K562 (cell line): ENCODE data around the gene MYO16. TPM values are rescaled to one million over a fixed set of nuclear protein-coding genes. Genes with fewer than 3 reads are reported as not detected.

Source experiments
- ATAC-seq: fragments of 200-7000 bp; cut with Tn5 transposase; 3 replicates; pipeline ENCODE4 v1.9.1; 2020; ENCODE audit warnings: moderate library complexity
- BruUV-seq: library from RNA; stranded (reverse); fragments of 400-500 nt; replicated peaks from 2 replicates; lab custom pipeline; 2021; lab: Mats Ljungman, UMichigan
- CTCF ChIA-PET: fragments of 300-600 bp; formaldehyde crosslinking; extraction: SDS; loops from one replicate; lab custom pipeline; 2021; ENCODE audit warnings: low intra/inter-chr PET ratio; lab: Yijun Ruan, JAX
- POLR2A ChIA-PET: fragments of 300-600, 350-650 bp; sonication (Branson Sonifier 250); formaldehyde crosslinking; extraction: SDS; loops from one replicate; lab custom pipeline; 2021; ENCODE audit warnings: antibody characterized with exemption, inconsistent platforms; lab: Yijun Ruan, JAX
- DNase-seq, 4 experiments: peaks; one replicate each; pipeline versions ENCODE4 v3.0.0 to v3.0.0-alpha.2; 2011 to 2018; ENCODE audit warnings: low spot score in 3 of 4, mixed read lengths in 3 of 4; ENCODE audit errors: extremely low read depth in 1 of 4
- FAIRE-seq: peaks from 2 replicates; lab custom pipeline; 2011; peaks lifted over from hg19 to GRCh38; lab: Jason Lieb, UNC
- H2AFZ ChIP-seq: 2 replicates; pipeline ENCODE4 v1.6.0; 2011; ENCODE audit warnings: low read depth, low read length, control low read depth, inconsistent platforms
- H3K27ac ChIP-seq: fragments of 200-600 bp; 3 replicates; pipeline ENCODE4 v1.8.0; 2011; ENCODE audit warnings: low read depth, mild to moderate bottlenecking, control low read depth, inconsistent platforms, low read length, moderate library complexity, mixed read lengths; ENCODE audit errors: extremely low read depth
- H3K27me3 ChIP-seq, 2 experiments: fragments of 300-600 bp in 1 of 2; 2 replicates in 1 of 2; 3 replicates in 1 of 2; pipeline versions ENCODE4 v1.6.0 to v1.8.0; 2011; ENCODE audit warnings: inconsistent platforms in 2 of 2, low read length in 2 of 2, mild to moderate bottlenecking in 1 of 2, mixed read lengths in 1 of 2, moderate library complexity in 1 of 2; ENCODE audit not compliant: control insufficient read depth in 2 of 2, insufficient read depth in 2 of 2
- H3K36me3 ChIP-seq: fragments of 300-600 bp; 3 replicates; pipeline ENCODE4 v1.8.0; 2011; ENCODE audit warnings: mild to moderate bottlenecking, low read length, inconsistent platforms; ENCODE audit not compliant: control insufficient read depth, insufficient read depth
- H3K4me1 ChIP-seq, 2 experiments: fragments of 200-600 bp in 1 of 2; replicated peaks in 1 of 2; 2 replicates in 1 of 2; 3 replicates in 1 of 2; pipeline versions ENCODE4 v1.5.1 to v1.8.0; 2011; ENCODE audit warnings: inconsistent platforms in 2 of 2, low read length in 2 of 2, mild to moderate bottlenecking in 1 of 2, mixed read lengths in 1 of 2, moderate library complexity in 1 of 2; ENCODE audit not compliant: control insufficient read depth in 2 of 2, insufficient read depth in 2 of 2
- H3K4me2 ChIP-seq: 2 replicates; pipeline ENCODE4 v1.6.1; 2011; ENCODE audit warnings: low read length, control low read depth, inconsistent platforms, mixed read lengths; ENCODE audit not compliant: insufficient read depth
- H3K4me3 ChIP-seq: fragments of 200-600 bp; sonication (generic), shearing (Covaris generic); 2 replicates; pipeline ENCODE4 v1.5.1; 2016; ENCODE audit warnings: control low read depth, inconsistent platforms
- H3K79me2 ChIP-seq: fragments of 200-600 bp; 3 replicates; pipeline ENCODE4 v1.8.0; 2011; ENCODE audit warnings: low read length, inconsistent platforms; ENCODE audit not compliant: control insufficient read depth, insufficient read depth
- H3K9ac ChIP-seq, 2 experiments: 2 replicates each; pipeline versions ENCODE4 v1.6.0 to v1.6.1; 2011; ENCODE audit warnings: low read depth in 2 of 2, low read length in 2 of 2, control low read depth in 1 of 2, inconsistent platforms in 1 of 2, mild to moderate bottlenecking in 1 of 2, mixed read lengths in 1 of 2; ENCODE audit not compliant: insufficient read depth in 1 of 2
- H3K9me1 ChIP-seq: one replicate; pipeline ENCODE4 v1.6.0; 2011; ENCODE audit warnings: inconsistent platforms, mild to moderate bottlenecking, low read length, moderate library complexity; ENCODE audit not compliant: control insufficient read depth, insufficient read depth
- H3K9me3 ChIP-seq: replicated peaks from 2 replicates; pipeline ENCODE4 v1.5.1; 2011; ENCODE audit warnings: low read depth, low read length, inconsistent platforms; ENCODE audit not compliant: control insufficient read depth, insufficient read depth
- H4K20me1 ChIP-seq: replicated peaks from 2 replicates; pipeline ENCODE4 v1.6.1; 2011; ENCODE audit warnings: low read length, inconsistent platforms, mixed read lengths; ENCODE audit not compliant: control insufficient read depth, insufficient read depth
- CTCF ChIP-seq, 3 experiments: IDR thresholded peaks in 2 of 3; conservative IDR thresholded peaks in 1 of 3; 2 replicates each; pipeline ENCODE4 v1.5.1; 2011 to 2012; ENCODE audit warnings: low read length in 3 of 3, mild to moderate bottlenecking in 3 of 3, control low read depth in 2 of 3, improper control_type of control experiment in 1 of 3, inconsistent platforms in 1 of 3, low read depth in 1 of 3, mixed read lengths in 1 of 3, moderate library complexity in 1 of 3; ENCODE audit not compliant: insufficient read depth in 2 of 3
- CTCFL ChIP-seq: IDR thresholded peaks from 2 replicates; pipeline ENCODE4 v1.6.1; 2011; ENCODE audit warnings: borderline replicate concordance, low read depth, mild to moderate bottlenecking, moderate library complexity, low read length; ENCODE audit not compliant: insufficient read depth, poor library complexity, severe bottlenecking
- MAX ChIP-seq: sonication (generic); formaldehyde crosslinking; IDR thresholded peaks from 2 replicates; pipeline ENCODE4 v1.9.0; 2022; ENCODE audit warnings: mild to moderate bottlenecking, missing genetic modification reagents
- RAD21 ChIP-seq, 2 experiments: fragments of 250-450 bp in 1 of 2; fragments of 450-650 bp in 1 of 2; sonication (Bioruptor Pico) in 1 of 2; formaldehyde crosslinking in 1 of 2; IDR thresholded peaks in 1 of 2; conservative IDR thresholded peaks in 1 of 2; 2 replicates each; pipeline versions ENCODE4 v1.4.0 to v1.8.0; 2020 to 2022; ENCODE audit warnings: mild to moderate bottlenecking in 2 of 2, moderate library complexity in 1 of 2
- SAFB ChIP-seq: fragments of 200-400 bp; formaldehyde crosslinking; IDR thresholded peaks from 2 replicates; pipeline ENCODE4 v1.6.1; 2017; ENCODE audit warnings: low read depth, low read length, borderline replicate concordance
- ZNF165 ChIP-seq: fragments of 250-450 bp; sonication (Bioruptor Pico); IDR thresholded peaks from 2 replicates; pipeline ENCODE4 v1.4.0; 2020; ENCODE audit warnings: borderline replicate concordance
- ZNF3 ChIP-seq: fragments of 250-450 bp; sonication (Bioruptor Pico); IDR thresholded peaks from 2 replicates; pipeline ENCODE4 v1.5.0; 2021; ENCODE audit warnings: mild to moderate bottlenecking, moderate library complexity
- ZNF75A ChIP-seq: fragments of 450-650 bp; formaldehyde crosslinking; IDR thresholded peaks from 2 replicates; pipeline ENCODE4 v1.4.0; 2020; ENCODE audit warnings: mild to moderate bottlenecking
- WGBS: fragments of 100-300 bp; shearing (Covaris generic); methylation state at CpG from one replicate; pipeline ENCODE4 v1.1.6; 2016; ENCODE audit warnings: low coverage, mixed read lengths; ENCODE audit not compliant: insufficient coverage; ENCODE audit errors: missing lambda C conversion rate; 5-methylcytosine and 5-hydroxymethylcytosine counted together
- in situ Hi-C: fragments of 300-500 bp; cut with MboI; formaldehyde crosslinking; loops from 4 replicates; pipeline ENCODE4 v1.15.0; 2018; ENCODE audit warnings: inconsistent platforms, mixed read lengths
- intact Hi-C: fragments of 100-400 bp; cut with micrococcal nuclease; formaldehyde crosslinking; loops from 2 replicates; pipeline ENCODE4 v1.14.2; 2022
- polyA plus RNA-seq, 8 experiments: library from polyadenylated mRNA; depleted of rRNA in 4 of 8; stranded (reverse) in 5 of 8; unstranded in 3 of 8; fragments of >200 nt; fragmentation: Nextera tagmentation in 2 of 8; fragmentation: Illumina TruSeq in 1 of 8; extraction: Ambion mirVana in 2 of 8; extraction: Trizol in 1 of 8; gene quantifications; 2 replicates each; pipeline versions ENCODE4 v1.2.1 to v1.2.3, GENCODE V29; 2011 to 2014; ENCODE audit warnings: inconsistent platforms in 1 of 8, missing spikeins in 1 of 8
- total RNA-seq, 7 experiments: library from RNA; depleted of rRNA in 6 of 7; stranded (reverse); fragments of >200 nt in 6 of 7; fragmentation: Illumina TruSeq in 2 of 7; extraction: Trizol in 2 of 7; gene quantifications; 2 replicates each; pipeline versions ENCODE4 v1.2.1 to v1.2.3, GENCODE V29; 2011 to 2021; ENCODE audit warnings: low replicate concordance in 1 of 7

MYO16 gene
- total and polyA plus RNA-seq, 9 of the 15 experiments (the other 6 are each of a cell fraction or from before 2014, with no cell fraction given) = 4.3 to 45.7 (median 12.1) TPM

- ATAC-seq (no peak), DNase-seq (peak in 1 of 4 experiments; percentile 48), FAIRE-seq (no peak)
- Histone ChIP-seq H3K9me3 (no peaks in the 10 kb centered on the region), H3K36me3 (0 out of 3 replicates have a peak, but pooled peaks cover 3% of the 10 kb centered on the region), H3K4me2 (no peak overlapping the region), H3K27me3 (no peaks in the 10 kb centered on the region), H3K4me1 (no peaks in the 10 kb centered on the region), H3K79me2 (no peaks in the 10 kb centered on the region), H3K9me1 (no peaks in the 10 kb centered on the region), H3K9ac (no peak overlapping the region), H2AFZ (no peak overlapping the region), H3K4me3 (no peak overlapping the region), H3K27ac (no peak overlapping the region; the same call in 2 of the 3 replicates), H4K20me1 (no peaks in the 10 kb centered on the region)
- no TSS peak for BruUV-seq
- POLR2A ChIA-PET = no interaction called here
- 26% methylated on average over 5 of the region's 5 CpGs for WGBS
- in situ Hi-C loops = no loop called here
- CTCF ChIA-PET = interaction anchor here (1.0 to 2.0 kb wide), 3 partner anchors 553 to 1685 kb away, joined by 3 to 7 read pairs (median 5); no protein-coding TSS in a partner anchor
- intact Hi-C loops = loop anchor here (1.0 to 10.0 kb wide), 4 partner anchors 120 to 1690 kb away; no protein-coding TSS in a partner anchor
- TF ChIP-seq MAX (CRISPR knock-in tag) = no peak
- TF ChIP-seq ZNF165 (CRISPR knock-in tag) = no peak
- TF ChIP-seq SAFB = no peak
- peak; percentile 35 to 52 for TF ChIP-seq RAD21 (CRISPR knock-in tag; conservative IDR thresholded peaks at IDR 0.05 in 1 of 2, IDR thresholded peaks at IDR 0.05 in 1 of 2)
- no peak for TF ChIP-seq ZNF3 (CRISPR knock-in tag)
- peak; percentile 20 to 47 (median 21); a peak in 3 of 6 replicates for TF ChIP-seq CTCF (IDR thresholded peaks at IDR 0.05 in 2 of 3, conservative IDR thresholded peaks at IDR 0.05 in 1 of 3; ENCODE audit: insufficient read depth in 2 of 3, low read depth in 1 of 3, low read length in 3 of 3)
- TF ChIP-seq CTCFL = no peak
- no peak for TF ChIP-seq ZNF75A (CRISPR knock-in tag)
These were observed 265.9 kb downstream of the MYO16 start for GRCh38 chr13:108895220-108895704.
